GM19397 (cell line): Measurements from ENCODE around the gene TRAF1.

ENCODE experiments used
- ATAC-seq: cut with Tn5 transposase; IDR thresholded peaks from one replicate; pipeline ENCODE4 v1.9.1; 2021; ENCODE audit warnings: mild to moderate bottlenecking, moderate library complexity; ENCODE audit not compliant: unreplicated experiment

Gene TRAF1

GRCh38 chr9:120941046-120941770, 14.6 kb upstream of the TRAF1 start:
- ATAC-seq, result no peak

GRCh38 chr9:120940573-120940972, 14.0 kb upstream of the TRAF1 start:
- ATAC-seq, result no peak

- ATAC-seq, result no peak
Measured at GRCh38 chr9:120938851-120939250, 12.3 kb upstream of the TRAF1 start.

GRCh38 chr9:120937596-120937995, 11.0 kb upstream of the TRAF1 start:
- no peak for ATAC-seq

GRCh38 chr9:120937127-120937526, 10.5 kb upstream of the TRAF1 start:
- ATAC-seq, result no peak

GRCh38 chr9:120936764-120937122, 10.1 kb upstream of the TRAF1 start:
- no peak for ATAC-seq

- ATAC-seq, result peak; percentile 45
Measured at GRCh38 chr9:120936011-120936763, 9.6 kb upstream of the TRAF1 start.

GRCh38 chr9:120935383-120935857, 8.8 kb upstream of the TRAF1 start:
- ATAC-seq, result no peak

GRCh38 chr9:120934281-120934680, 7.7 kb upstream of the TRAF1 start:
- no peak for ATAC-seq

GRCh38 chr9:120933310-120934055, 6.9 kb upstream of the TRAF1 start:
- ATAC-seq, result no peak

GRCh38 chr9:120932086-120932823, 5.7 kb upstream of the TRAF1 start:
- ATAC-seq, result no peak

- ATAC-seq, result peak; percentile 36
Measured at GRCh38 chr9:120931231-120932085, 4.9 kb upstream of the TRAF1 start.

- ATAC-seq, result no peak
Measured at GRCh38 chr9:120929229-120929791, 2.7 kb upstream of the TRAF1 start.

GRCh38 chr9:120928483-120929228, 2.1 kb upstream of the TRAF1 start:
- peak; percentile 37 for ATAC-seq

- no peak for ATAC-seq
Measured at GRCh38 chr9:120928015-120928482, 1.5 kb upstream of the TRAF1 start.

- ATAC-seq, result no peak
Measured at GRCh38 chr9:120927269-120928014, 846 bp upstream of the TRAF1 start.

- ATAC-seq, result peak; percentile 27
Measured at GRCh38 chr9:120925535-120926396, 830 bp downstream of the TRAF1 start.
